Large intestine (tissue), 12 donors: ENCODE data around the gene PLEKHA3. TPM values are rescaled to one million over a fixed set of nuclear protein-coding genes. Genes with fewer than 3 reads are reported as not detected.

Experiments
- DNase-seq, 2 donors: peaks; one replicate each; pipeline versions ENCODE4 v3.0.0 to v3.0.0-alpha.2; 2013
- H3K27ac ChIP-seq: one replicate; pipeline ENCODE4 v1.5.1; 2013; ENCODE audit warnings: low read length
- H3K27me3 ChIP-seq: 2 replicates; pipeline ENCODE4 v1.6.1; 2013; ENCODE audit warnings: low read length; ENCODE audit not compliant: control insufficient read depth, insufficient read depth
- H3K36me3 ChIP-seq: 2 replicates; pipeline ENCODE4 v1.6.1; 2013; ENCODE audit warnings: low read length; ENCODE audit not compliant: control insufficient read depth, insufficient read depth
- H3K4me1 ChIP-seq: one replicate; pipeline ENCODE4 v1.6.1; 2013; ENCODE audit warnings: low read length; ENCODE audit not compliant: control insufficient read depth, insufficient read depth
- H3K4me3 ChIP-seq: one replicate; pipeline ENCODE4 v1.5.1; 2013; ENCODE audit warnings: low read length
- H3K9me3 ChIP-seq: one replicate; pipeline ENCODE4 v1.6.1; 2013; ENCODE audit warnings: mild to moderate bottlenecking, low read depth, low read length, moderate library complexity; ENCODE audit not compliant: control insufficient read depth
- WGBS: methylation state at CpG from one replicate; pipeline ENCODE4 v1.1.5; 2013; ENCODE audit warnings: low lambda C conversion rate; ENCODE audit not compliant: insufficient coverage; 5-methylcytosine and 5-hydroxymethylcytosine counted together
- long read RNA-seq, 11 donors: transcript quantifications; one replicate each; lab custom pipeline, GENCODE V29; 2026
- polyA plus RNA-seq: library from polyadenylated mRNA; unstranded; fragments of 120-200 nt; gene quantifications from one replicate; pipeline ENCODE4 v1.2.1, GENCODE V29; 2013

PLEKHA3 gene
- polyA plus RNA-seq, result 12.9 TPM
- long read RNA-seq, donor 1, result 0 reads
- long read RNA-seq, donor 2, full-length matches to known transcripts, result 3 of 3 reads
- long read RNA-seq, donor 2, partial matches to known transcripts, result 0 of 3 reads
- long read RNA-seq, donor 2, other reads (novel, unspliced or antisense), result 0 of 3 reads
- long read RNA-seq, donor 3, result 0 reads
- long read RNA-seq, donor 4, result 0 reads
- long read RNA-seq, donor 5, full-length matches to known transcripts, result 4 of 4 reads
- long read RNA-seq, donor 5, partial matches to known transcripts, result 0 of 4 reads
- long read RNA-seq, donor 5, other reads (novel, unspliced or antisense), result 0 of 4 reads
- long read RNA-seq, donor 6, full-length matches to known transcripts, result 3 of 20 reads
- long read RNA-seq, donor 6, partial matches to known transcripts, result 17 of 20 reads
- long read RNA-seq, donor 6, other reads (novel, unspliced or antisense), result 0 of 20 reads
- long read RNA-seq, donor 7, full-length matches to known transcripts, result 2 of 2 reads
- long read RNA-seq, donor 7, partial matches to known transcripts, result 0 of 2 reads
- long read RNA-seq, donor 7, other reads (novel, unspliced or antisense), result 0 of 2 reads
- long read RNA-seq, donor 8, full-length matches to known transcripts, result 6 of 6 reads
- long read RNA-seq, donor 8, partial matches to known transcripts, result 0 of 6 reads
- long read RNA-seq, donor 8, other reads (novel, unspliced or antisense), result 0 of 6 reads
- long read RNA-seq, donor 9, full-length matches to known transcripts, result 3 of 3 reads
- long read RNA-seq, donor 9, partial matches to known transcripts, result 0 of 3 reads
- long read RNA-seq, donor 9, other reads (novel, unspliced or antisense), result 0 of 3 reads
- long read RNA-seq, donor 10, full-length matches to known transcripts, result 3 of 8 reads
- long read RNA-seq, donor 10, partial matches to known transcripts, result 5 of 8 reads
- long read RNA-seq, donor 10, other reads (novel, unspliced or antisense), result 0 of 8 reads
- long read RNA-seq, donor 11, full-length matches to known transcripts, result 2 of 2 reads
- long read RNA-seq, donor 11, partial matches to known transcripts, result 0 of 2 reads
- long read RNA-seq, donor 11, other reads (novel, unspliced or antisense), result 0 of 2 reads

GRCh38 chr2:178480227-178481181, at the start of gene PLEKHA3:
Gene PLEKHA3, plus strand, starts transcription at chr2:178480457. Its CDS starts 413 bp downstream, at chr2:178480870.
- peak within 1 kb of the TSS; percentile 66 for H3K4me3 ChIP-seq
- peak within 1 kb of the TSS; percentile 94 for H3K27ac ChIP-seq
- peaks cover 30% of the 10 kb centered on the region for H3K4me1 ChIP-seq
- no CpG with 5 or more reads among the region's 92 CpGs for WGBS
- no peaks in the 10 kb centered on the region for H3K36me3 ChIP-seq
- no peaks in the 10 kb centered on the region for H3K9me3 ChIP-seq
- peak; percentile 94 to 98 for DNase-seq
- no peaks in the 10 kb centered on the region for H3K27me3 ChIP-seq

- H3K27me3 ChIP-seq, result no peaks in the 10 kb centered on the region
- no peak overlapping the region for H3K27ac ChIP-seq
- H3K36me3 ChIP-seq, result peaks cover 57% of the 10 kb centered on the region
- H3K4me3 ChIP-seq, result no peak overlapping the region
- no peaks in the 10 kb centered on the region for H3K9me3 ChIP-seq
- no peaks in the 10 kb centered on the region for H3K4me1 ChIP-seq
- WGBS, result 100% methylated on average over 2 of the region's 2 CpGs
- no peak for DNase-seq
These were observed 43.6 kb upstream of the PLEKHA3 start for GRCh38 chr2:178436662-178437061.

- Histone ChIP-seq H3K4me3 (no peak overlapping the region), H3K27ac (no peak overlapping the region), H3K27me3 (no peaks in the 10 kb centered on the region), H3K36me3 (peaks cover 55% of the 10 kb centered on the region), H3K9me3 (no peaks in the 10 kb centered on the region), H3K4me1 (no peaks in the 10 kb centered on the region)
- WGBS, result 83% methylated on average over 2 of the region's 2 CpGs
- no peak for DNase-seq
These were observed 38.8 kb upstream of the PLEKHA3 start for GRCh38 chr2:178441426-178441825.

- H3K27ac ChIP-seq, result no peak overlapping the region
- H3K27me3 ChIP-seq, result peaks cover 2% of the 10 kb centered on the region
- WGBS, result 80% methylated on average over 2 of the region's 4 CpGs
- peaks cover 34% of the 10 kb centered on the region for H3K36me3 ChIP-seq
- no peak for DNase-seq
- H3K9me3 ChIP-seq, result no peaks in the 10 kb centered on the region
- no peak overlapping the region for H3K4me3 ChIP-seq
- H3K4me1 ChIP-seq, result peaks cover 11% of the 10 kb centered on the region
These were observed 31.1 kb upstream of the PLEKHA3 start for GRCh38 chr2:178448968-178449661.

GRCh38 chr2:178449700-178450523, 30.3 kb upstream of the PLEKHA3 start:
- Histone ChIP-seq H3K27ac (peak overlapping the region; percentile 100), H3K4me3 (peak overlapping the region; percentile 50), H3K4me1 (peaks cover 11% of the 10 kb centered on the region), H3K9me3 (no peaks in the 10 kb centered on the region), H3K36me3 (peaks cover 27% of the 10 kb centered on the region), H3K27me3 (peaks cover 2% of the 10 kb centered on the region)
- 10% methylated on average over 2 of the region's 18 CpGs for WGBS
- peak; percentile 11 to 19 for DNase-seq

- H3K4me3 ChIP-seq, result peak overlapping the region; percentile 50
- WGBS, result no CpG with 5 or more reads among the region's 25 CpGs
- H3K9me3 ChIP-seq, result no peaks in the 10 kb centered on the region
- peaks cover 22% of the 10 kb centered on the region for H3K36me3 ChIP-seq
- H3K27me3 ChIP-seq, result peaks cover 2% of the 10 kb centered on the region
- H3K4me1 ChIP-seq, result peaks cover 11% of the 10 kb centered on the region
- peak in 1 of 2 donors; percentile 74 for DNase-seq
- H3K27ac ChIP-seq, result peak overlapping the region; percentile 100
These were observed 29.8 kb upstream of the PLEKHA3 start for GRCh38 chr2:178450524-178450773.

- DNase-seq, result peak; percentile 98 to 99
- Histone ChIP-seq H3K4me3 (peak within 1 kb of the TSS; percentile 50), H3K27ac (peak within 1 kb of the TSS; percentile 100), H3K27me3 (peaks cover 2% of the 10 kb centered on the region), H3K36me3 (peaks cover 18% of the 10 kb centered on the region), H3K9me3 (no peaks in the 10 kb centered on the region), H3K4me1 (peaks cover 11% of the 10 kb centered on the region)
- no CpG with 5 or more reads among the region's 76 CpGs for WGBS
These were observed 29.3 kb upstream of the PLEKHA3 start, which contains the start of the genes PJVK and PRKRA for GRCh38 chr2:178450774-178451525. Gene PJVK, plus strand, starts transcription at chr2:178451378. Its CDS starts 2,032 bp downstream, at chr2:178453410. Gene PRKRA, minus strand, starts transcription at chr2:178451175. Its CDS starts 145 bp downstream, at chr2:178451030.

- Histone ChIP-seq H3K4me1 (peaks cover 11% of the 10 kb centered on the region), H3K27me3 (peaks cover 2% of the 10 kb centered on the region), H3K36me3 (peaks cover 10% of the 10 kb centered on the region), H3K27ac (peak overlapping the region; percentile 100), H3K4me3 (peak overlapping the region; percentile 50), H3K9me3 (no peaks in the 10 kb centered on the region)
- DNase-seq, result no peak
- WGBS, result no CpG with 5 or more reads among the region's 2 CpGs
These were observed 27.9 kb upstream of the PLEKHA3 start for GRCh38 chr2:178452334-178452733.
